HG03558 (cell line): ENCODE results near the gene MDM2.
"Not testable (repeated sequence)": the region's sequence is repeated elsewhere in the genome, so short reads cannot be mapped to it uniquely, and the experiment has no call there.

Experiments used
- ATAC-seq: cut with Tn5 transposase; IDR thresholded peaks from one replicate; pipeline ENCODE4 v1.9.1; 2021; ENCODE audit warnings: moderate number of reproducible peaks; ENCODE audit not compliant: unreplicated experiment; ENCODE audit errors: extremely low read depth

Gene MDM2

GRCh38 chr12:68844788-68845695 lies 37.1 kb downstream of the MDM2 start:
- no peak for ATAC-seq

GRCh38 chr12:68846811-68847210 lies 38.8 kb downstream of the MDM2 start:
- ATAC-seq, result no peak

DNA sequence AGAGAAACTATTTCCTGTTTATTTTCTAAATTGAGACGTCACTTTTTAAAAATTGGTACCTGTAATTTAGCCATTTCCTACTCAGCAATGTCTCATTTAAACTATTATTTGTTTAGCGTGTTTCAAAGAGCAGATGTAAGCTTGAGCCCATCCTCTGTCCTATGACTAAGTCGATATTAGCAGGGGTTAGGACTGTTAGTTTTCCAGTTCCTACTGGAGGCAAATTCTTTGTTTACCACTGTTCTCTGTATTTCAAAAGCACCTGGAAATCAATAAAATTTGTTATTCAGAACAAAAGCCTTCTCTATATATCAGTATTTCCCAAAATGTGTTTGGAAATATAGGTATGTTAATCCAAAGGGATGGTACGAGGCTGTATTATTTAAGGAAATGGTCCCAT lies 42.4 kb downstream of the MDM2 start:
- no peak for ATAC-seq

DNA sequence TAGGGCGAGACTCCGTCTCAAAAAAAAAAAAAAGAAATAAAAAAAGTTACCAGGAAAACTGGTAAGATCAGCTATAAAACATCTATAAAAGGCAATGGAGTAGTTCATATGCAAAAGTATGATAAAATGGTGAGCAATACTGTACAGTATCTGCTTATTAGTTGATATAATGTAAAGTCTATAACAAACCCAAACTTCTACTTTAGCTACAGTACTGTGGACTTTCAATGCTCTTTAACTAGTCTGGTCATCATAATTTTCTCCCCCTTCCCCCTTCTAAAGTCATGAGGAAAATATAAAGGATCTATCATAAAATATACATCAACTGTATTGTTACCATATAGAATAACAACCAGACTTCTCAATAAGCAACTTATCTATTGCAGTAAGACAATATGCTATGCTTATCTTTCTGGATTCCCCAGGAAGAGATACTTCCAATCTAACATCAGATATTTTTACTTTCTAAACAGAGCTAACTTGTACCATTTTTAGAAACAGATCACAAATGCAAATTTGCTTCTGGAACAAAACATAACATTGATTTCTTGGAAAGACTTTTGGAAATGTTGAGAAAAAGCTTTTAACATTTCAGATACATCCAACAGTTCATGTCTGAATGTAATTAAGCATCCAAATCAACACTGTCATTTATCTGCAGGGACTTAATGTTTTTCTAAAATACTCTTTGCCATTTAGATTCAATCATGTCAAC lies 43.8 kb downstream of the MDM2 start:
- ATAC-seq, result no peak

DNA sequence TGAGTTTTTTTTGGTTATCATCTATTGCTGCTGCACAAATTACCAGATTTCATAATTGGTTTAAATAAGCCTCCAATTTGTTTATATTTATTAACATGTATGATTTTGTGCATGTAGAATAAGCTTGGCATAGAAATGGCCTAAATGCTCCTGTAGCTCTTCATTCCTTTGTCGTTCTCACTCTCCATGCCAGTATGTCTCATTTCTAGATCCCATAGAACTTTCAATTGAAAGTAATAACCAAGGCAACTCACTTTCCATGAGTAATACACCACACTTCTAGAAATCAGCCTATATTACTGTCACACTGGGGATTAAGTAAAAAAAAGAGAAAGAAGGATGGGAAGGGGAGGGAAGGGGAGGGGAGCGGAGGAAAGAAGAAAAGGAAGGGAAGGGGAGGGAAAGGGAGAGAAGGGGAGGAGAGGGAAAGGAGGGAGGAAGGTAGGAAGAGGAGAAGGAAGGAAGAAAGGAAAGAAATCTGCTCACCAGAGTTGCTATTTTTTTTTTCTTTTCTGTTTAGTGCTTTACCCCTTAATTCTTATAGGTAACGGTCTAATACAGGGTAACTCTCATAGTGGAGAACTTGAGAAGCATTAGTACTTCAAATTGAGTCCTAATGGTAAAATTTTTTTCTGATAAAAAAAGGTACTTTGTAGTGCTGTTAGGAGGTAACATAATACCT lies 45.6 kb downstream of the MDM2 start:
- no peak for ATAC-seq

GRCh38 chr12:68854078-68854468 lies 46.1 kb downstream of the MDM2 start:
- ATAC-seq, result no peak

GRCh38 chr12:68854554-68854953 lies 46.6 kb downstream of the MDM2 start:
- no peak for ATAC-seq

DNA sequence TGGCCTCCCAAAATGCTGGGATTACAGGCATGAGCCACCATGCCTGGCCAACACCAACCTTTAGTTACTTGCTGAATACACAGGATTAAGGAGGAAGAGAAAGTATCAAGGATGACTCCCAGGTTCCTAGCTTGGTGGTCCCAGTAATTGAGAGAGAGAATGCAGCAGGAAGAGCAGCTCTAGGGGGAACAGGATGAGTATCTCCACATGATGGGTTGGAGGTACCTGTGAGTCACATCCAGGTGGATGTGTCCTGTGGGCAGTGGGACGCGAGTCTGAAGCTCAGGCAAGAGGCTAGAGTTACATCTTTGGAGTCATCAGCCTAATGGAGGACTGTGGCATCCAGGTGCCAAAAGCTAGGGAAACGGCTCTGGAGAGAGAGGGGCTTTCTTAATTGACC lies 47.1 kb downstream of the MDM2 start:
- ATAC-seq, result no peak

- no peak for ATAC-seq
These were observed 47.8 kb downstream of the MDM2 start for GRCh38 chr12:68855771-68856170.

GRCh38 chr12:68856510-68856909 lies 48.5 kb downstream of the MDM2 start:
- ATAC-seq, result no peak

DNA sequence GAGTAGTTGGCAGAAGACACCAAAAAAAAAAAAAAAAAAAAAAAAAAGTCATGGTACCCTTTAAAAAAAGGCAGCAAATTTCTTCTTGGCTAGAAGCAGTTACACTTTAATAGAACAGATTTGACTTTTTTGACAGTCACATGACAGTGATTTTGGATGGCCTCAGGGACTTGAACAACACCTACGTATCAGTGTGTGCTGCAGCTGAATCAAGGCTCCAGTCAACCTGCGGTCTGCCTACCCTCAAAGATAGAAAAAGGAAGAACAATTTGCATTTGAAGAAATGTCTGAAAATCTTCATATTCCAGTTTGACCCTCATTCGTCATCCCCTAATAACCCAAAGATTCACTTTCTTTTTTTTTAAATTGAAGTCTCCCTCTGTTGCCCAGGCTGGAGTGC lies 53.9 kb downstream of the MDM2 start:
- ATAC-seq, result no peak

DNA sequence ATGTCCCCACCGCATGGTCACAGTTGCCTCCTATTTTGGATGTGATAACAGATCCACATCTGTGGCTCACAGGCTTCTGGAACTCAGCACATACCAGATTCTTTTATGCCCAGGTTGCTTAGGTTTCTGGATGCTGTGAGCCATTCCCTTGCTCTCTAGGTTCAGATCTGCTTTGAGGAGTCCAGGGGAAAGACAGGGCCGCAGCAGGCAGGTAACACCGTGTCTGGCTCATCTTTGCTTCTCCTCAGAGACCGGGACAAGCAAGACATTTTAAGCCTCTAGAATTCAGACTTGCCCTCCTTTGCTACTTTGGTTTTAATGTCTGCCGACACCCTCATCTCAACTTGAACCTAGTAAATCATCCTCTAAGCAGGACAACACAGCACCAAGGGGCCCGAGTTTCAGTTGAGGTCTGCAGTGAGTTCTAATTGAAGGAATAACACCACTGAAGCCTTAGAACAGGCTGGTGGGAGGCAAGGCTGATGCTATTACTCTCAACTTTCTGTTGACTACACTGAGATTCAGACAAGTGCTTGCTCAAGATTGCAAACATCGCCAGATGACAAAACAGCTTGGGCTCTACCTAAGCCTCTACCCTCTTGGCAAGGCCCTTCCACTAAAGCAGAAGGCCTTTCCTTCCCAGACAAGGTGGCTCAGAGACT lies 55.3 kb downstream of the MDM2 start:
- ATAC-seq, result no peak

DNA sequence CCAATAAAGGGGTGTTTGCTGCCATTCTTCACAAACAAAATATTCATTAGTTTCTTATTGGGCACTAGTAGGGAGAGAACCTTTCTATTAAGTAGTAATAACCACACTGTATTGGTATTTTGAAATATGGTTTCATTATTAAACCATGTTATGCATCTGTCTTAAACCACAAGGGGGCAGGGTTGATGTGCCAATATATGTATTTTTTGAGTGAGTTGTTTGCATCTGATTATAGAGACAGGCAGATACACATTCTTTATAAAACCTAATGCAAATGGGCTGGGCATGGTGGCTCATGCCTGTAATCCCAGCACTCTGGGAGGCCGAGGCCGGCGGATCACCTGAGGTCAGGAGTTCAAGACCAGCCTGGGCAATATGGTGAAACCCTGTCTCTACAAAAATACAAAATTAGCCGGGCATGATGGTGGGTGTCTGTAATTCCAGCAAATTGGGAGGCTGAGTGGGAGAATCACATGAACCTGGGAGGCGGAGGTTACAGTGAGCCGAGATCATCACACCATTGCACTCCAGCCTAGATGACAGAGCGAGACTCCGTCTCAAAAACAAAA lies 56.0 kb downstream of the MDM2 start:
- not testable (repeated sequence) for ATAC-seq

DNA sequence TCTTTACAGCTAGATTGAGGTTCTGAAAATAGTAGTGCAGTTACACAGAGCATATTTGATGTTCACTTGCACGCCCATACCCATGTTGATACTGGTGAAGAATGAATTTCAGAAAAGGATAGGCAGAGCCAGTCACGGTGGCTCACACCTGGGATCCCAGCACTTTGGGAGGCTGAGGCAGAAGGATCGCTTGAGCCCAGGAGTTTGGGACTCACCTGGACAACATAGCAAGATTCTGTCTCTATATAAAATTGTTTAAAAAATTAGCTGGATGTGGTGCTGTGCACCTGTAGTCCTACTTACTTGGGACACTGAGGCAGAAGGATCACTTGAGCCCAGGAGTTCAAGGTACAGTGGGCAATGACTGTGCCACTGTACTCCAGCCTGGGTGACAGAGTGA lies 56.6 kb downstream of the MDM2 start:
- no peak for ATAC-seq

- ATAC-seq, result no peak
These were observed 57.6 kb downstream of the MDM2 start for GRCh38 chr12:68865399-68866164.

- no peak for ATAC-seq
These were observed 59.0 kb downstream of the MDM2 start for GRCh38 chr12:68866950-68867349.

GRCh38 chr12:68867606-68868005 lies 59.6 kb downstream of the MDM2 start:
- ATAC-seq, result no peak

DNA sequence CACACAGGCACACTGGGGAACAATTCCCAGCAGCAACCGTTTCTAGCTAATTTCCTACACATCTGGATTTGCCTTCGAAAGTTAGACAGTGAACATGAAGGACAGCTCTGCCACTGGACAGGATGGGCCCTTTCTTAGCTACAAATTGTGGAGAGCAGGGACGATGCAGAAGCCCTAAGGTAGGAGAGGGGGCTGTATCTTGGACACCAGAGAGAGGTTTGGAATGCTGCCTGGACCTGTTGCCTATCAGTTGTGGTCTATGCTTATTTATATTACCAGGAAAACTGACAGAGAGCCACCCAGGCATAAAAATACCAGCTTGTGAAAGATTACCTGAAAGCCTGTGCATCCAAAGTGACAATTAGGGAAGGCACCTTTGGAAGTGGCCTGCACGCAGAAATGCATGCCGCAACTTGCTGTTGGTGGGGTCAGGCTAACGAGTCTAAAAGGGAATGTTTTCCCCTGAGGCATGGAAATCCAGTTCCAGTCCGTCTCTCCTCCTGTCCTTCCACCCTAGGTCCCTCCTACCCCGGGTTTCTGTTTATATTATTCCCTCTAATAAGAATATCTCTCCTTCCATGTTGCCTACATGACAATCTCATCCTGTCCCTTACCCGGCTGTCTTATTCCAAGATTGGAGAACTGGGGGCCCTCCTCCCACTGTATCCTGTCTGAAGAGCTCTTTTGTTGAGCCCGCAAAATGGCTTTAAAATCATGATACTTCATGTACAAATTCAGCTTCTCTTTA lies 60.2 kb downstream of the MDM2 start:
- no peak for ATAC-seq

GRCh38 chr12:68870011-68870410 lies 62.0 kb downstream of the MDM2 start:
- no peak for ATAC-seq
